GM21717 (cell line): ENCODE results near the gene SDF4.

ENCODE experiments used
- ATAC-seq: cut with Tn5 transposase; IDR thresholded peaks from one replicate; pipeline ENCODE4 v1.9.1; 2021; ENCODE audit warnings: mild to moderate bottlenecking, moderate library complexity; ENCODE audit not compliant: unreplicated experiment

The SDF4 gene

DNA sequence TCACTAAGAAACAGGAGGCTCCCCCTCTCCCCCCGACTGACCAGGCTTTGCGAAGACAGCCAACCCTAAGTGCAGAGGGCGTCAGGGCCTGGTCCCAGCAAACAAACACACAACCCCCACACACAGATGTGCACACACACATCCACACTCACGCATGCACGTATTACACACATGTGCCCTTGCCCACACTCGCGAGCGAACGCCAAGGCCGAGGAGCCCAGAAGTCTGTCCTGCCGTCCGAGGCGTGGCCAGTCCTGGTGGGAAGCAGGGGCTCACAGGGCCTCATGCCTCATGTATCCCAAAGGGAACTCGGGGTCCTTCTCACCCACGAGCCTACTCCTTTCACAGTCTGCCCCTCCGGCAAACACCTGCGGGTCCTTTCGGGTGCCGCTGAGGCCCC is 2.0 kb downstream of the SDF4 start:
- ATAC-seq: no peak

DNA sequence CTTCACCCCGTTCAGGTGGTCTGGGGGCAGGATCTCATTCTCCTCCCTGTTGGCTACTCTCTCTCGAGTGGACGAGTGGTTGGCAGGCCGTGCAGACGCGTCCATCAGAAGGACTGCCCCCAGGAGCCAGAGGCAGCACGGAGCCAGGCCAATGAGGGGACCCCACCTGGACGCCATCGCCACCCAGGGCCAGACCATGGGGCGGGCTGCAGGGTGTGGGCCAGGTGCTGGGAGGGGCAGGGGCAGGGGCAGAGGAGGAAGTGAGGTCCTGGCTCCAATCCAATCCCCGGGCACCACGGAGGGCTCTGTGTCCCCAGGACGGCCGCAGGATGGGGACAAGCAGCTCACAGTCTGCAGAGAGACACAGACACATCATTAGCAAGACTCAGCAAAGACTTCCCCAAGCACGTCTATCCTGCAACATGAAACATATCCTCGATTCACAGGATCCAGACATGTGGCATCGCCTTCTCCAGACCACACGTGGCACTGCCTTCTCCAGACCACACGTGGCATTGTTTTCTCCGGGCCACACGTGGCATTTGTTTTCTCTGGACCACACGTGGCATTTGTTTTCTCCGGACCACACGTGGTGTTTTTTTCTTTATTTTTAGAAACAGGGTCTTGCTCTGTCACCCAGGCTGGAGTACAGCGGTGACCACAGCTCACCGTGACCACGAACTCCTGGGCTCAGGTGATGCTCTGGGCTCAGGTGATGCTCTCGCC is 3.0 kb downstream of the SDF4 start:
- no peak for ATAC-seq

DNA sequence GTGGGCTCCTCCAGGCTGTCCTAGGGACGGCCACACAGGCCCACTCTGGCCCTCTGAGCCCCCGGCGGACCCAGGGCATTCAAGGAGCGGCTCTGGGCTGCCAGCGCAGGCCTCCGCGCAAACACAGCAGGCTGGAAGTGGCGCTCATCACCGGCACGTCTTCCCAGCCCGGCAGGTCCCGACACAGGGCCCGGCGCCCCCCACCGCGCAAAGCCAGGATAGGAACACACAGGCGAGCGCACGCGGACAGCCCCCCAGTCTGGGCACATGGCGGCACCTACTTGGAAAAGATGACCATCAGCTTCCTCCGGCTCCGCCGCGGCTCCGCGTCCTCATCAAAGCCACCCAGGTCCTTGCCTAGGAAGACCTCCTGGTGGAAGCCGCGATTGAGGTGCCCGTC is 3.6 kb downstream of the SDF4 start:
- ATAC-seq: no peak

GRCh38 chr1:1227386-1227785 is 4.4 kb downstream of the SDF4 start:
- no peak for ATAC-seq

DNA sequence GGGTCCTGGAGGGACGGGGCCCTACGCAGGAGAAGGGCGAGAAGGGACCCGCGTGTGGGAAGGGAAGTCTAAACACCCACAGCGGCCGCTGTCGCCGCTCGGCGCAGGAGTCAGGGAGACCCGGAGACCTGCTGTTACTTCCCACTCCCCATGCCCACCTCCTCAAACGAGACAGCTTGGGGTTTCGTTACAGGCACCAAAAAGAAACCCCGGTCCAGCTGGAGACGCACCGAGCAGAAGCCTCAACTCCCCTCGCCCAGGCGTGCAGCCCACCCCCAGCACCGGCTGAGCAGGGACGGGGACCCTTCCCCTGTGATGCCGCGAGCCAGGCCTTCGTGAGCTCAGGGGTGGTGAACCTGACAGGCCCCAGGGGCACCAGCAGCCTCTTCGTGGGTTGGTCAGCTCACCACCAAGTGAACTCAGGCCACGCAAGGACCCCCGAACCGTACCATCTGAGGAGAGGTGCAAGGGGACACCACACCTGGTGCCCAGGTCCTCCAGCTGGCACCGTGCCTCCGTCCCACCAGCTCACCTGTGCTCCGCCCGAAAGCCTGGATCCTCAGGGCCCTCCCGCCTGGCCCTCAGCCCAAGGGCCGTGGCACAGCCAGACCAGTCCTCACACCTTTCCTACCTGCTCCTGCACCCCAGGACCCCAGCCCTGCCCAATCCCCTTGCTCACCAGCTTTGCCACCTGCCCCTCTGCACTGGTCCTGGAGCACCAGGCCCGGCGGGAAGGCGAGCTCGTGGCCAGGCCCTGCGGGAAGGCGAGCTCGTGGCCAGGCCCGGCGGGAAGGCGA is 5.0 kb downstream of the SDF4 start:
- no peak for ATAC-seq

- no peak for ATAC-seq
Observed at GRCh38 chr1:1225913-1226312, 5.9 kb downstream of the SDF4 start.

DNA sequence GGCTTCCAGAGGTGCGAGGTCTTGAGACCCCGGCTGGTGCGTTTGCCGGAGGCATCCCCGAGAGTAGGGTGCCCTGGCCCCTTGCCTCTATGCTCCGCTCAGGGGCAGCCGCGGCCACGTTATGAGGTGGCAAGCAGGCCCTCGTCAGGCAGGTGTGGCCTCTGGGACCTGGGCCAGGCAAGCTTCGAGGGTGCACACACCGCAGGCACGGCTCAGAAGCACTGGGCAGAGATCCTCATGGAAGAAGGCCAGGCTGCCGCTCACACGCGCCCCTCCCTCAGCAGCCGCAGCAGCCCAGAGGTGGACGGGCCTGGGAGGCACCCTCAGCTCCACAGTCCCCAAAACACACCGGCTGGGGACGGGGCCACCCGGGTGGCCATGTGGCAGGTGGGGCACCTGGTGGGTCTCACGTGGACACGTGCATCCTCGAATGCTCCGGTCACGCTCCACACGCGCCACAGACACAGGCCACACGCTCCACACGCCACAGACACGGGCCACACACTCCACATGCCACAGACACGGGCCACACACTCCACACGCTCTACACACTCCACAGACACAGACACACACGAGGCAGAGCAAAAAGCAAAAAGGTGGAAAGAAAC is 6.5 kb downstream of the SDF4 start:
- no peak for ATAC-seq

GRCh38 chr1:1223891-1224290 is 7.9 kb downstream of the SDF4 start:
- no peak for ATAC-seq

DNA sequence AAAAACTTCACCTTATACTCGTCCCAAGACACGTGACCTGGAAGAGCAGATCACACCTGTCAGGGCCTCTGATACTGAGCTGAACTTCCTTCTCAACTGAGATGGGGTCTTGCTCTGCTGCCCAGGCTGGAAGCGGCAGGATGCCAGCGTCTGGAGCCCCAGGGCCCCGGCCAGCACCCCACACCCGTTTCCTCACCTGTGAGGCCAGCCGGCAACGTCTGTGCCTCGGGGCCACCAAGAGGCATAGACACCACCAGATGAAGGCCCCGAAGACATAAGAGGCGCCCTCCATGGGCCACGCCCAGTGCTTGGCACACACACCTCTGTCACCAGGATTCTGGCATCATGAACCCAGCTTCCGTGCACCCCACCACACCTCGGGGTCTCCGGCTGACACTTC is 8.5 kb downstream of the SDF4 start:
- ATAC-seq: no peak

- no peak for ATAC-seq
Observed at GRCh38 chr1:1222575-1223225, 9.1 kb downstream of the SDF4 start.

DNA sequence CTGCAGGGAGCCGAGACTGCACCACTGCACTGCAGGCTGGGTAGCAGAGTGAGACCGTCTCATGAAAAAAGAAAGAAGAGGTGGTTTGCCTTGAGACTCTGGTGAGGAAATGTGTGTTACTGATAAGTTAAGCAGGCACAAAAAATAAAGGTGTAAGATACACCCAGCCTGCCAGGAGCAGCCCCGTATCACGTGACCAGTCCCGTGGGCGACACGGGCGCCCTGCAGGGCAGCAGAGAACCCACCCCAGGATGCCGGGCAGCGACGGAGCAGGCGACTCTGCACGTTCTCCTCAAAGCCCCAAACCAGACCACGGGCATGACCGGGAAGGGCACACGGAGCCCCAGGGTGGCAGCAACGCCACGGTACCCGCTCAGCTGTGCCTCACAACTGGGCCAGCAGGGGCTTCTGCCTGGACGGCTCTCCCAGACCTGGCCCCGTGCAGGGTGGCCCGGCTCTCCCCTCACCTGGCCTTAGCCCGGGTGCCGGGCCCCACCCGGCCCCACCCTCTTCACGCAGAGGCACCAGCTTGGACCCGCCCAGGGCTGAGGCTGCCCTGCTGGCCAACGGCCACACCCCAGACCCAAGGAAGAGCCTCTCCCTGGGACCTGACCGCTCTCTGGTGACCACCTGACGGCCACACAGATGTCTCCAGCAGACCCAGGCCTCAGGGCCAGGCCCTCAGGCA is 9.8 kb downstream of the SDF4 start:
- no peak for ATAC-seq

GRCh38 chr1:1220197-1220596 is 11.6 kb downstream of the SDF4 start:
- no peak for ATAC-seq

GRCh38 chr1:1219341-1219740 is 12.5 kb downstream of the SDF4 start:
- no peak for ATAC-seq

DNA sequence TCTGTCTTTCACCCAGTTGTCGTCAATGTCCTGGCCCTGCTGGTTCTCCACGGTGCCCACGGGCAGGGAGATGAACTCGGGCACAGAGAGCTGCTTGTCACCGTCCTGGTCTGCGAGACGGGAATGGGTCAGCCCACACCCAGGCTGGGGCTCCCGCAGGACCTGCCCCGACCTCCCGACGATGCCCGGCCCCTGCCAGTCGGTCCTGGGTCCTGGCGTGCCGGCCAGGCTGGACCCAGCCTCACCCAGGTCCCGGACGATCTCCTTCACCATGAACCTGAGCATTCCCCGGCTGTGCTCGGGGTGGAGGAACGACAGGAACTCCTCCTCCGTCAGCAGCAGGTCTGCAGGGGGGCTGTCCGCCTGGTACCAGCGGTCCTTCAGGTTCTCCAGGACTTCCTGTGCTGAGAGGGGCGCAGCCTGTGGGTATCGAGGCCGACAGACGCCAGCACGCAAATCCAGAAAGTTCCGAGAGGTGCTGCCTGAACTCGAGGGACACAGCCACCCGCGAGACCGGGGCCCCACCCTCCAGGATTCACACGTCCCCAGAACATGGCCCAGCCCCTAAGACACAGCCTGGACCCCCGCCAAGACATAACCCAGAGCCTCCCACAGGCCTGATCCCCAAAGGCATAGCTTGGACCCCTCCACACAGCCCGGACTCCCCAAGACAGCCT is 13.1 kb downstream of the SDF4 start:
- ATAC-seq: no peak

DNA sequence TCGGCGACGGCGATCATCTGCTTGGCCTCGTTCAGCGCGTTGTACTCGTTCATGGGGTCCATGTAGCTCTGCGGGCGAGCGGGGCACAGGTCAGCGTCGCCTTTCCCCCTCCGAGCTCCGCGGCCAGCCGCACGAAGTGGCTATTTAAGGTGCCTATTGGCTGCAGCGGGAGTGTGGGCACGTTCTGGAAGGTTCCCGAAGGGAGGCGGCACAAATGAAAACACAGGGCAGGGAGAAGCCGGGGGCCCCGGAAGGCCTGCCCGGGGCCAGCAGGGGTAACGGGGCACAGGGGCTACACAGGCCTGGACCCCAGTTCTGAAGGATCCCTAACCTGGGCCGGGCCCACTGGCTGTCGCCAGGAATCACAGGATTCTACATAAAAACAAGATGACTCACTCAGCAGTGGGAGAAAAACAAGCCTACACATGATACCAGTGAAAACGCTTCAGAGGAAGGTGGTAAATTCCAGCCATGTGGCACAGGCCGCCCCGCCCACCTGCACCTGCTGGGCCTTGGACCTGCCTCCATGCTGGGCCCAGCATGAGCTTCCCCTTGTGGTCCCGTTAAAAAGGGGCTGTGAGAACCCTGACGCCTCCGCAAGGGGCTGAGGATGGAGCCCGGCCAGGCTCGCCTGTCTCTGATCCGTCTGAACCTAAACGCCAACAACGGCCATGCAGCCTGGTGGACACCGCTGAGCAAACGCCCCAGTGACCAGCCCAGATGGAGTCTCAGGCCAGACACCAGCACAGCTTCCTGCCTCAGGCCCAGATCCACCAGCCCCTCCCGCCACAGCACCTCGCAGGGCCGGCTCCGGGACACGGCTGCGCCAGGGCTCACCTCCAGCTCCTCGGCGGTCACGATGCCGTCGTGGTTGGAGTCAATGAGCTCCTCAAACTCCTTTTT is 13.9 kb downstream of the SDF4 start:
- ATAC-seq: no peak

GRCh38 chr1:1216770-1217620 is 14.8 kb downstream of the SDF4 start:
- ATAC-seq: no peak

DNA sequence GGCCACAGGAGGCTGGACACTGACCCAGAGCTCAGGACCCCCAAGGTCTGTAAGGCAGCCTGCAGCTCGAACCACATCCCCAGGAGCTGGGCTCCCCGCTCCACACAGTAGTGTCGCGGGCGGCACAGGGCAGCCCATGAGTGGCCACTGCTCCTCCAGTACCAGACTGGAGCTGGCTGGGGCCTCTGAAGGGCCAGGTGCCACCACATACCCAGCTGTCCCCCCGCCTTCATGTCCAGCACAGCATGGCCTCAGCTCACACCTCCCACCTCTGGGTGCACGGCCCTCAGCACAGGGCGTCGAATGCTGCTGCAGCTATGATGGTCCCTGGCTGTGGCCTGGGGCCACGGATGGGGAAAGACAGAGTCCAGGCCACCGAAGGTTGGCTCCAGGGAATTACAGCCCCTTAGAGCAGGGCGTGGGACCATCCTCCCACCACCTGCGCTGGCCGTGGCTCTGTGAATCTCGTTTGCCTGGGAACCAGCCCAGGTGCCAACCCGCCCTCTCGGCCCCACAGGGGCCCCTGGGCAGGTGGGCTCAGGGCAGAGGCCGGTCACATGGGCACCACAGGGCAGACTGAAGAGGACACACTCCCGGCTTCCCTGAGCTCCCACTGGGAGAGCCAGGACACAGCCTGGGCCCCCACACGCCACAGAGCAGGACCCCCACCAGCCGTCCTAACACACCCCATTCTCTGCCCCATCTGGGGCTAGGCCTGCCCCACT is 15.8 kb downstream of the SDF4 start:
- ATAC-seq: no peak
